ENCODE measurements around the gene TNNT2. TPM values are rescaled to one million over a fixed set of nuclear protein-coding genes. Genes with fewer than 3 reads are reported as not detected.

Gene TNNT2
- total and polyA plus RNA-seq, 2 of the 8 experiments (the other 6 are each of a cell fraction or from before 2014, with no cell fraction given), result 3.1 to 21.0 TPM

- DNase-seq (ENCODE audit: low read depth in 1 of 2, low spot score in 2 of 2) (peak; percentile 34 to 69), FAIRE-seq (peak; percentile 95)
- Histone ChIP-seq H3K36me3 (ENCODE audit: control insufficient read depth in 2 of 4, insufficient read depth in 4 of 4, low read length in 3 of 4) (no peaks in the 10 kb centered on the region), H3K9ac (replicated peaks in 1 of 4; ENCODE audit: extremely low read depth in 1 of 4, low read depth in 3 of 4, low read length in 3 of 4) (no peak overlapping the region), H3K18ac (ENCODE audit: extremely low read depth, low read length) (no peak overlapping the region), H3K79me2 (ENCODE audit: control insufficient read depth in 1 of 2, insufficient read depth in 2 of 2, low read length in 2 of 2) (no peaks in the 10 kb centered on the region), H3K4me3 (ENCODE audit: extremely low read depth in 1 of 4, insufficient read depth in 2 of 4, low read depth in 3 of 4, low read length in 4 of 4) (no peak overlapping the region), H2BK120ac (replicated peaks; ENCODE audit: low read depth, low read length) (no peak overlapping the region), H4K8ac (ENCODE audit: extremely low read depth, insufficient read depth, low read length) (no peak overlapping the region), H2BK12ac (ENCODE audit: low read depth, low read length) (peak overlapping the region; percentile 60; the same call in 1 of the 2 replicates), H3K56ac (replicated peaks; ENCODE audit: insufficient read length, low read depth, low read length) (no peak overlapping the region), H3K27ac (ENCODE audit: low read depth, low read length) (no peak overlapping the region), H3K4me1 (replicated peaks in 1 of 4; ENCODE audit: control insufficient read depth in 3 of 4, insufficient read depth in 4 of 4, low read length in 3 of 4) (peaks cover 0 to 3% (median 0%) of the 10 kb centered on the region in 4 experiments; a peak in 1 of 7 replicates), H3K27me3 (replicated peaks in 1 of 4; ENCODE audit: control insufficient read depth in 3 of 4, extremely low read depth in 1 of 4, insufficient read depth in 3 of 4, low read length in 3 of 4) (peaks cover 0 to 10% (median 6%) of the 10 kb centered on the region in 4 experiments; a peak in 4 of 7 replicates), H3K14ac (ENCODE audit: insufficient read length) (no peak overlapping the region), H3K4me2 (ENCODE audit: insufficient read depth in 1 of 2, low read depth in 2 of 2, low read length in 2 of 2) (no peak overlapping the region), H4K91ac (replicated peaks; ENCODE audit: insufficient read length, low read length) (no peak overlapping the region), H2AK5ac (ENCODE audit: low read depth, low read length) (no peak overlapping the region), H2AFZ (ENCODE audit: low read length) (0 out of 2 replicates have a peak overlapping the region, but pooled peaks have one; percentile 66), H2BK5ac (ENCODE audit: low read depth, low read length) (no peak overlapping the region; the same call in 1 of the 2 replicates), H4K20me1 (replicated peaks in 1 of 2; ENCODE audit: control insufficient read depth in 1 of 2, insufficient read depth in 2 of 2, low read length in 2 of 2) (no peaks in the 10 kb centered on the region), H2BK15ac (ENCODE audit: low read length) (0 out of 2 replicates have a peak overlapping the region, but pooled peaks have one; percentile 40), H3K23me2 (ENCODE audit: low read depth, low read length) (0 out of 2 replicates have a peak, but pooled peaks cover 2% of the 10 kb centered on the region), H3K23ac (ENCODE audit: insufficient read length) (no peak overlapping the region), H3K79me1 (ENCODE audit: low read depth, low read length) (no peaks in the 10 kb centered on the region), H4K5ac (ENCODE audit: insufficient read length, low read depth, low read length) (no peak overlapping the region), H3K9me3 (ENCODE audit: insufficient read depth in 2 of 2, low read depth in 1 of 2, low read length in 1 of 2) (no peaks in the 10 kb centered on the region), H2BK20ac (ENCODE audit: low read length) (no peak overlapping the region), H3K4ac (replicated peaks; ENCODE audit: insufficient read length, low read depth, low read length) (no peak overlapping the region)
- ChIA-PET CTCF (ENCODE audit: partially characterized antibody) (interaction anchor here (0.6 to 13.6 kb wide), 19 partner anchors 9 to 196 kb away, joined by 3 to 151 read pairs (median 9); no protein-coding TSS in a partner anchor), POLR2A (ENCODE audit: partially characterized antibody) (interaction anchor here (0.7 to 2.0 kb wide), 3 partner anchors 9 to 21 kb away, joined by 3 to 5 read pairs (median 4); no protein-coding TSS in a partner anchor)
- WGBS, 2 experiments (ENCODE audit: extremely low coverage in 1 of 2, insufficient coverage in 1 of 2, insufficient read length in 1 of 2, insufficient replicate concordance in 2 of 2, low coverage in 1 of 2, low lambda C conversion rate in 2 of 2, missing lambda C conversion rate in 1 of 2), result 14% methylated on average over 9 of the region's 9 CpGs; no CpG with 5 or more reads in 1 of the 2 experiments
- no peak for TF ChIP-seq TBP (IDR thresholded peaks at IDR 0.05; ENCODE audit: low read depth, low read length)
- TF ChIP-seq, protein P1, sequence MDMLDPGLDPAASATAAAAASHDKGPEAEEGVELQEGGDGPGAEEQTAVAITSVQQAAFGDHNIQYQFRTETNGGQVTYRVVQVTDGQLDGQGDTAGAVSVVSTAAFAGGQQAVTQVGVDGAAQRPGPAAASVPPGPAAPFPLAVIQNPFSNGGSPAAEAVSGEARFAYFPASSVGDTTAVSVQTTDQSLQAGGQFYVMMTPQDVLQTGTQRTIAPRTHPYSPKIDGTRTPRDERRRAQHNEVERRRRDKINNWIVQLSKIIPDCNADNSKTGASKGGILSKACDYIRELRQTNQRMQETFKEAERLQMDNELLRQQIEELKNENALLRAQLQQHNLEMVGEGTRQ (IDR thresholded peaks at IDR 0.05; ENCODE audit: low read length), result peak; percentile 37; the same call in 1 of the 2 replicates
- peak; percentile 98 for TF ChIP-seq E2F6 (IDR thresholded peaks at IDR 0.05)
- no peak for TF ChIP-seq KDM4A (IDR thresholded peaks at IDR 0.05; ENCODE audit: low read depth, low read length, severe bottlenecking)
- TF ChIP-seq, protein P2, sequence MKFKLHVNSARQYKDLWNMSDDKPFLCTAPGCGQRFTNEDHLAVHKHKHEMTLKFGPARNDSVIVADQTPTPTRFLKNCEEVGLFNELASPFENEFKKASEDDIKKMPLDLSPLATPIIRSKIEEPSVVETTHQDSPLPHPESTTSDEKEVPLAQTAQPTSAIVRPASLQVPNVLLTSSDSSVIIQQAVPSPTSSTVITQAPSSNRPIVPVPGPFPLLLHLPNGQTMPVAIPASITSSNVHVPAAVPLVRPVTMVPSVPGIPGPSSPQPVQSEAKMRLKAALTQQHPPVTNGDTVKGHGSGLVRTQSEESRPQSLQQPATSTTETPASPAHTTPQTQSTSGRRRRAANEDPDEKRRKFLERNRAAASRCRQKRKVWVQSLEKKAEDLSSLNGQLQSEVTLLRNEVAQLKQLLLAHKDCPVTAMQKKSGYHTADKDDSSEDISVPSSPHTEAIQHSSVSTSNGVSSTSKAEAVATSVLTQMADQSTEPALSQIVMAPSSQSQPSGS (IDR thresholded peaks at IDR 0.05; ENCODE audit: low read length), result no peak
These were observed 68.1 kb downstream of the TNNT2 start for GRCh38 chr1:201309416-201309815.

Data from H1 (cell line).